Upper lobe of left lung (tissue), 6 donors: ENCODE data around the gene DAPK1. TPM values are rescaled to one million over a fixed set of nuclear protein-coding genes. Genes with fewer than 3 reads are reported as not detected.

ENCODE experiments used
- ATAC-seq, 2 donors: fragments of 200-7000 bp; cut with Tn5 transposase; one replicate each; pipeline ENCODE4 v1.9.1; 2022; ENCODE audit warnings: mild to moderate bottlenecking in 2 of 2, moderate library complexity in 2 of 2; ENCODE audit not compliant: low FRiP score in 2 of 2
- DNase-seq, 2 donors: peaks; one replicate each; pipeline ENCODE4 v3.0.0-alpha.2; 2019 to 2020
- H3K27ac ChIP-seq, 4 donors: fragments of 200-600 bp; sonication (generic); one replicate each; pipeline ENCODE4 v1.5.1; 2016 to 2019
- H3K27me3 ChIP-seq, 4 donors: fragments of 200-600 bp; sonication (generic); one replicate each; pipeline ENCODE4 v1.5.1; 2017 to 2019
- H3K36me3 ChIP-seq, 4 donors: fragments of 200-600 bp; sonication (generic); one replicate each; pipeline ENCODE4 v1.5.1; 2016 to 2019
- H3K4me1 ChIP-seq, 4 donors: fragments of 200-600 bp; sonication (generic); one replicate each; pipeline ENCODE4 v1.5.1; 2018 to 2019
- H3K4me3 ChIP-seq, 4 donors: fragments of 200-600 bp; sonication (generic); one replicate each; pipeline ENCODE4 v1.5.1; 2017 to 2019; ENCODE audit warnings: mild to moderate bottlenecking in 2 of 4, moderate library complexity in 1 of 4
- H3K9me3 ChIP-seq, 4 donors: fragments of 200-600 bp; sonication (generic); one replicate each; pipeline ENCODE4 v1.5.1; 2018 to 2019
- EP300 ChIP-seq, 4 donors: sonication (generic); formaldehyde crosslinking; IDR thresholded peaks; one replicate each; pipeline ENCODE4 v1.5.1; 2017; ENCODE audit warnings: antibody characterized with exemption in 4 of 4, control low read depth in 2 of 4
- POLR2A ChIP-seq, 4 donors: fragments of 450-650 bp; IDR thresholded peaks; one replicate each; pipeline ENCODE4 v1.5.1; 2016 to 2017; ENCODE audit warnings: antibody characterized with exemption in 4 of 4, mild to moderate bottlenecking in 2 of 4
- POLR2AphosphoS5 ChIP-seq, 2 donors: sonication (generic); formaldehyde crosslinking; IDR thresholded peaks; one replicate each; pipeline ENCODE4 v1.5.1; 2017; ENCODE audit warnings: antibody characterized with exemption in 2 of 2
- WGBS, 2 donors: methylation state at CpG; one replicate each; pipeline ENCODE4 v1.1.5; 2017 to 2018; 5-methylcytosine and 5-hydroxymethylcytosine counted together
- total RNA-seq, 6 donors: library from RNA; depleted of rRNA in 4 of 6; stranded (reverse); fragments of >200 nt in 4 of 6; gene quantifications; one replicate each; pipeline versions ENCODE4 v1.1.0 to v1.2.1, GENCODE V29; 2016 to 2021
- TF ChIP-seq, protein P1 (sequence below), 6 experiments: fragments of 450-650 bp in 4 of 6; fragments of 200-600 bp in 2 of 6; sonication (generic) in 2 of 6; IDR thresholded peaks; one replicate each; pipeline ENCODE4 v1.5.1; 2016 to 2019; ENCODE audit warnings: antibody characterized with exemption in 6 of 6
- donor health status: DM: no; HTN: no; CAD: no; lungs with moderate emphysema.
- donor health status: DM: no; HTN: yes; CAD: no; lungs with severe emphysema.

The DAPK1 gene
- total RNA-seq, 6 donors from 2014 or later: 125 to 334 (median 213) TPM

DNA sequence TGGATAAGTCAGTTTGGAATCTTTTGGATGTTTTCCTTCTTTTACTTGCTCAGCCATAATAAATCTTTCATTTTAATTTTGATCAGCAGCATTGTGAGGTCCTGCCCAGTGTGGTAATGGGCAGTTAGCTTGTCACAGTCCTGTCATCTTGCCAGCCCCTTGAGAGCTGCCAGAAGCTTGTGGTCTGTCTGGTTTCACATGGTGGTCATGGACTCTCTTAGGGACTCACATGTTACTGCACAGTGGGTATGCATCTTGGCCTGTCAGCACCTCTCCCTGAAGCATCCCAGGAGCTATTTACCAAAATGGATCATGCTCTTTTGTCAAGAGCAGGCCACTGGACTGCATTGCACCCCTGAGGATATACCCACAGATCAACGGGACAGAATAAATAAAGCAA lies 60.3 kb downstream of the DAPK1 start:
- no peak for ATAC-seq
- Histone ChIP-seq H3K4me3 (no peak overlapping the region), H3K27me3 (no peaks in the 10 kb centered on the region), H3K36me3 (no peaks in the 10 kb centered on the region), H3K9me3 (no peaks in the 10 kb centered on the region), H3K27ac (peak overlapping the region in 1 of 4 donors; percentile 33), H3K4me1 (peaks cover 19 to 46% (median 24%) of the 10 kb centered on the region in 4 donors)
- no peak for TF ChIP-seq POLR2A (IDR thresholded peaks at IDR 0.05)
- TF ChIP-seq, protein P1, sequence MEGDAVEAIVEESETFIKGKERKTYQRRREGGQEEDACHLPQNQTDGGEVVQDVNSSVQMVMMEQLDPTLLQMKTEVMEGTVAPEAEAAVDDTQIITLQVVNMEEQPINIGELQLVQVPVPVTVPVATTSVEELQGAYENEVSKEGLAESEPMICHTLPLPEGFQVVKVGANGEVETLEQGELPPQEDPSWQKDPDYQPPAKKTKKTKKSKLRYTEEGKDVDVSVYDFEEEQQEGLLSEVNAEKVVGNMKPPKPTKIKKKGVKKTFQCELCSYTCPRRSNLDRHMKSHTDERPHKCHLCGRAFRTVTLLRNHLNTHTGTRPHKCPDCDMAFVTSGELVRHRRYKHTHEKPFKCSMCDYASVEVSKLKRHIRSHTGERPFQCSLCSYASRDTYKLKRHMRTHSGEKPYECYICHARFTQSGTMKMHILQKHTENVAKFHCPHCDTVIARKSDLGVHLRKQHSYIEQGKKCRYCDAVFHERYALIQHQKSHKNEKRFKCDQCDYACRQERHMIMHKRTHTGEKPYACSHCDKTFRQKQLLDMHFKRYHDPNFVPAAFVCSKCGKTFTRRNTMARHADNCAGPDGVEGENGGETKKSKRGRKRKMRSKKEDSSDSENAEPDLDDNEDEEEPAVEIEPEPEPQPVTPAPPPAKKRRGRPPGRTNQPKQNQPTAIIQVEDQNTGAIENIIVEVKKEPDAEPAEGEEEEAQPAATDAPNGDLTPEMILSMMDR (IDR thresholded peaks at IDR 0.05): no peak
- no peak for TF ChIP-seq EP300 (IDR thresholded peaks at IDR 0.05)
- no peak for TF ChIP-seq POLR2AphosphoS5 (IDR thresholded peaks at IDR 0.05)
- DNase-seq: no peak
- WGBS, 2 donors: 36 to 50% methylated on average over 1 of the region's 1 CpG

DNA sequence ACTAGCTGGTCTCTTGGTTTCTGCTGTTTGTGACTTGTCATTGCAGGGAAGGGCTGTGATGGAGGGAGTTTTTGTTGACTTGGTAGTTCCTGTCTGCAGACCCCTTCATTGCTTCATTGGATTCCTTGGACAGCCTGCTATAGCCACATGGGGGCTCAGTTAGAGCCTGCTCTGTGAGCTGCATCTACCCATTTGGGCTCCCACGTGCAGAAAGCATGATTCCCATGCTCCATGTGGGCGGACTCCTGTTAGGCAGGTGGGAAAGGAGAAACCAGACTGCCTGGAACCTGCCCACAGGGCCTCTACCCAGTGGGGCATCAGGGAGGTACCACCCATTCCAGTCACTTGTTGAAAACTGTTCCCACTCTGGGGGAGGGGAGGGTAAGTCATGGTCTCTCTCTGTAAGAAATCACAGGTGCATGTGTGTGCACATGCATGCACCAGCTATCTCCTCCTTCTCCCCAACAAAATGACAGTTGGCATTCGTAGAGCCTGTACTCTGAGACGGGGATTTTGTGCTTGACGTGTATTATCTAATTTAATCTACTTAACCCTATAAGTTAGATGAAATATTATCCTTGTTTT lies 61.0 kb downstream of the DAPK1 start:
- H3K9me3 ChIP-seq: no peaks in the 10 kb centered on the region
- 68 to 80% methylated on average over 5 of the region's 5 CpGs for WGBS, 2 donors
- H3K4me1 ChIP-seq: peaks cover 19 to 49% (median 22%) of the 10 kb centered on the region in 4 donors
- no peak for DNase-seq
- ATAC-seq: no peak
- no peak overlapping the region for H3K4me3 ChIP-seq
- no peaks in the 10 kb centered on the region for H3K27me3 ChIP-seq
- TF ChIP-seq POLR2AphosphoS5 (IDR thresholded peaks at IDR 0.05) (no peak), EP300 (IDR thresholded peaks at IDR 0.05) (no peak), POLR2A (IDR thresholded peaks at IDR 0.05) (no peak)
- TF ChIP-seq, protein P1 (IDR thresholded peaks at IDR 0.05): no peak
- H3K27ac ChIP-seq: peak overlapping the region in 1 of 4 donors; percentile 26
- no peaks in the 10 kb centered on the region for H3K36me3 ChIP-seq

DNA sequence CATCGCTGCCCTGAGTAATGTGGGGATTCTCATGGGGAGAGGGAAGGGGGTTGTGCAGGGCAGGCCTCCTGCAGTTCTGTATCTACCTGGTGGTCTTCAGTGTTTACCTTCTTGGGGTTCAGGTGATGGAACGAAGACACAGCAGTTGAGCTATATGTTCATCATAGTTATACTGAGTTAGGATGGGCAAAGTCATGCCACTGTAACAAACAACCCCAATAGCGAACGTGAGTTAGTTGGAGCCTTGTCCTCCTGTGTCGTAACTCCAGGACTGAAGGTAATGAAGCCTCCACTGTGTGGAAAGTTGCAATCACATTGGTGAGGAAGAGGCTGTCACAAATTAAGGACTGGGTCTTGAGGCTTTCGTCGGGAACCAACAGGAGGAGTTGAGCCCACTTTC lies 64.4 kb downstream of the DAPK1 start:
- WGBS, 2 donors: 82 to 93% methylated on average over 7 of the region's 7 CpGs
- Histone ChIP-seq H3K36me3 (no peaks in the 10 kb centered on the region), H3K9me3 (no peaks in the 10 kb centered on the region), H3K4me1 (peaks cover 0 to 25% (median 7%) of the 10 kb centered on the region in 4 donors), H3K27me3 (no peaks in the 10 kb centered on the region), H3K27ac (no peak overlapping the region), H3K4me3 (no peak overlapping the region)
- TF ChIP-seq, protein P1 (IDR thresholded peaks at IDR 0.05): no peak
- TF ChIP-seq EP300 (IDR thresholded peaks at IDR 0.05) (no peak), POLR2A (IDR thresholded peaks at IDR 0.05) (no peak), POLR2AphosphoS5 (IDR thresholded peaks at IDR 0.05) (no peak)
- DNase-seq (no peak), ATAC-seq (no peak)

DNA sequence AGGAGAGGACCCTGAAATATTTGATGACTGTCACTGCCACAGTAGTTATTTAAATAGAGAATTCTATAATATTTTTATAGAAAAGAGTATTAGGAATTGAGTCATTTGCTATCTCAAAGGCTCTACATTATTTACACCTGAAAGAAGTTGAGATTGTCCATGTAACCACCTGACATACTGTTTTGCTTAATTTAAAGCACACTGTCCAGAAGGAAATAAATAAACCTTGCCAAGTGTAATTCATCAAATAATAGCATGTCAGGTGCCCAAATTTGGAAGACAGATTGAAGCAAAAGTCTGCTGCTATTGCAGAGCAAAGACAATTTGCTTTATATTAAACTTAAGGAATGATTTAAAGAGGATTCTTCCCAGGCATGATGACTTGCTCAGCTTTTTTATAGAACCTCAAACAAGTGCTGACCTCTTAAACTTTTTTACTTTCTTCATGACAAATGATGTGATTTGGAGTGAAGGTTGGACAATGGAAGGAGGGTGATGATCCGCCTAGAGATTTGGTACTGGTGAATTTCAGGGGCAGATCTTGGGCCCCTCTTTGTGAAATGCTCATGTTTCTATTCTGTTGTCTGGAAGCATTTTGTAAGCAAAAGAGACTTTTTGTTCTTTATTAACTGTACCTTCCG lies 65.0 kb downstream of the DAPK1 start:
- H3K4me3 ChIP-seq: no peak overlapping the region
- DNase-seq: no peak
- peaks cover 0 to 19% (median 9%) of the 10 kb centered on the region in 4 donors for H3K4me1 ChIP-seq
- no peaks in the 10 kb centered on the region for H3K9me3 ChIP-seq
- 64 to 93% methylated on average over 2 of the region's 2 CpGs for WGBS, 2 donors
- TF ChIP-seq, protein P1 (IDR thresholded peaks at IDR 0.05): no peak
- TF ChIP-seq POLR2A (IDR thresholded peaks at IDR 0.05) (no peak), EP300 (IDR thresholded peaks at IDR 0.05) (no peak), POLR2AphosphoS5 (IDR thresholded peaks at IDR 0.05) (no peak)
- H3K27ac ChIP-seq: no peak overlapping the region
- no peak for ATAC-seq
- no peaks in the 10 kb centered on the region for H3K36me3 ChIP-seq
- no peaks in the 10 kb centered on the region for H3K27me3 ChIP-seq
